HG03139 (cell line): ENCODE data around the gene KREMEN2.

Experiments
- ATAC-seq: cut with Tn5 transposase; IDR thresholded peaks from one replicate; pipeline ENCODE4 v1.9.1; 2021; ENCODE audit not compliant: unreplicated experiment

KREMEN2 gene

GRCh38 chr16:2977440-2977839, 13.4 kb downstream of the KREMEN2 start:
- no peak for ATAC-seq

- ATAC-seq, result no peak
Measured at GRCh38 chr16:2979669-2980226, 15.7 kb downstream of the KREMEN2 start.

DNA sequence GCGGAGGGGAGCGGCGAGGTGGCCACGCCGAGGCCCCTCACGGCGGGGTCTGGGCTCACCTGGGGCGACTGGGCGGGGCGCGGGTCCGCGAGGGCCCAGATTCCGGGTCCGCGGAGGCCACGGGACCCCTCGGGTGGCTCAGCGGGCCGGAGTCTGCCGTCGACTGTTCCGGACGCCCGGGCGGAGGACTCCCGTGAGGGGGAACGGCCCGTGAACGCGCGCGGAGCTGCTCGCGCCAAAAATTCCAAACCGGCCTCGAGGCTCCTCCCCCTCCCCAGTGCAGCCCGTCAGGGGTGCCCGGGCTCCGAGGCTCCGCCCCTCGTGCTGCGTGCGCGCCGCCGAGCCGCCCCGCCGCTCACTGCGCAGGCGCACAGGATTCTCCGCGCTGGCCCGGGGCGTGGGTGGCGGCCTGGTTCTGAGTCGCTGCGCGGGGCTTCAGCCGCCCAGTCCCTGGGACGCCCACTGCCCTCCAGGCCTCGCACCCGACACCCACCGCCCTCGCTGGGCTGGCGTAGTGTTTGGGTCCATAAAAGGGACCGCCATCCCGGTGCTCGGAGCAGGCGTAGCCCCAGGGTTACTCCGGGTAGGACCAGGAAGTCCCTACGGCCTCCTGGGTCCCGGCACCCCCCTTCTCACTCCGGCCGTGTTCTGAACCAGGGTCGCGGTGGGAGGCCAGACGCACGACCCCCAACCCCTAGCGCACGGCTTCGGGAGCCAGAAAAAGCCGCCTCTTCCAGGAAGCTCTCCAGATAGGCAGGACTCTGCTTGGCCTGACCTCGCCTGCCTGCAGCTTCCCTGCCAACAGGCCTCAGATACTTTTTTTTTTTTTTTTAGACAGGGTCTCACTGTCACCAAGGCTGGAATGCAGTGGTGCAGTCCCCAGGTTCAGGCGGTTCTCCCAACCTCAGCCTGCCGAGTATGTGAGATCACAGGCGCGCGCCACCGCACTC, 16.4 kb downstream of the KREMEN2 start, which contains the start of gene PKMYT1:
Gene PKMYT1, minus strand, starts transcription at position 220 of the 950 bp plus-strand sequence. CDS start 789 bp downstream, outside the sequence.
- peak; percentile 66 for ATAC-seq

GRCh38 chr16:2981177-2981898, 17.3 kb downstream of the KREMEN2 start:
- no peak for ATAC-seq

DNA sequence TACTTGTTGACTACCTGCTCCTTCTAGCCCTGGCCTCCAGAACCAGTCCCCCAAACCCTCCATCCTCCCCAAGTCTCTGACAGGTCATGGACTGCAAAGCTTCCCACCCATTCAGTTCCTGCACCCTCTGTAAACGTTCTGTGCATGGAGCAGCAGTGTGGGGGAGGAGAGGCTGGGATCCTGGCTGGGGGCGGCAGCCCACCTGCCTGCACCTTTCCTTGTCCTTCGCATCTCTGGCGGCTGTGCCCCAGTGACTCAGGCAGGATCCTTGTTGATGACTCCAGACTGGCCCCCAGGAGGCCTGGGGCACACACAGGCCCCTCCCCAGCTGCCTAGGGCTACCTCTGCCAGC, 17.8 kb downstream of the KREMEN2 start:
- no peak for ATAC-seq

DNA sequence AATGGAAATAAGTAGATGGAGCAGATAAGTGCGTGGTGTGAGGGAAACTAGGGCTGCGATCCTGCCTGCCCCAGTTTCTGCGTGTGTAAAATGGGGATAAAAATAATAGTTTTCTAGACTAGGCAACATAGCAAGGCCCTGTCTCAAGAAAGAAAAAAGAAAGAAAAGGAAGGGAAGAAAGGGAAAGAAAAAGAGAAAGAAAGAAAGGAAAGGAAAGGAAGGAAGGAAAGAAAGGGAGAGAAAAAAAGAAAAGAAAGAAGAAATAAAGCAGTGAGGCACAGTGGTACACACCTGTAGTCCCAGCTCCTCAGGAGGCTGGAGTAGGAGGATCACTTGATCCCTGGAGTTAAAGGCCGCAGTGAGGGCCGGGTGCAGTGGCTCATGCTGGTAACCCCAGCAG, 18.3 kb downstream of the KREMEN2 start:
- no peak for ATAC-seq

DNA sequence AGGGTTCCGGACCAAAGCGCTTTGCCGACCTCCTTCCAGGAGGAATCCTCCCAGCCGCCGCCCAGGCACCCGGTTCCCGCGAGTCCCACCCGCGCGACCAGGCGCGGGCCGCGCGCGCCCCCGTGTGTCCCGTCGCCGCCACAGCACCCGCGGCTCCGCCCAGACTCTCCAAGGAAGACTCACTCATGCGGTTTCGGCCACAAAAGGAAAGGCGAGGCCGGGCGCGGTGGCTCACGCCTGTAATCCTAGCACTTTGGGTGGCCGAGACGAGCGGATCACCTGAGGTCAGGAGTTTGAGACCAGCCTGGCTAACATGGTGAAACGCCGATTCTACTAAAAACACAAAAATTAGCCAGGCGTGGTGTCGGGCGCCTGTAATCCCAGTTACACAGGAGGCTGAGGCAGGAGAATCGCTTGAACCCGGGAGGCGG, 19.6 kb downstream of the KREMEN2 start:
- ATAC-seq, result no peak

DNA sequence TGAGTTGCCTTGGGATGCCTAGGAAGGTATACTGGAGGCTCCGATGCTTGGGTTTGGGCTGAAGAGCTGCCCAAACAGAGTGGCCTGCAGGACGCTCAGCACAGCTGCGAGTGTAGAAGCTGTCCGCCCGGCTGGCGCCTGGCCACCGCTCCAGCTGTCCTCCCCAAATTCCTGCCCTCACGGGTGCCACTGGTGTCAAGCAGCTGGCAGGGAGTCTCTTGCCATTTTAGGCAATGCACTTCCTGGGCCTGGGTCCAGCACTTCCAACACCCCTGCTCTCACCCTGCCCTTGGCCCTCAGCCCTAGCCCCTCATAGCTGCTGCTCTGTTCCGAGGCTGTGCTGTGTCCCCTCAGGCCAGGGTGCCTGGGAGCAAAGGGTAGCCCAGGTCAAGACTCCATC, 21.4 kb downstream of the KREMEN2 start:
- no peak for ATAC-seq

DNA sequence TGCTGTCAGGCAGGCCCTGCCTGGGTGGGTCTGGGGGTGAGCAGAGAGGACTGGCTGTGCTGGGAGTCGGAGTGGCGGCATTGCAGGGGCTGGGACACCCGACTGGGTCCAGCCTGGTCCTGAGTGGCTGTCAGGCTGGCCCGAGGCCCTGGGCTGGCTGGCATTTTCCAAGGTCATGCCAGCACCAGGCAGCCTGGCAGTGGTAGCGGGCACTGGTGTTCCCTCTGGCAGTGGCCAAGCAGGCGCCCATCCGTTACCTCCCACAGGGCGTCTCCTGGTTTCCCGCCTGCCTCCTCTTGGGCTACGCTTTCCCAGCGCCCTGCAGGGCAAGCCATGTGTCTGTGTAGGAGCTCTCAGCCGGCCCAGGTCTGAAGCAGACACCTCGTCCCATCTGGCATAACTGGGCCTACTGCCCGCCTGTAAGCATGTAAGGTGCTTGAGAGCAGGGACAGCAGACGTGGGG, 21.8 kb downstream of the KREMEN2 start:
- ATAC-seq, result no peak

DNA sequence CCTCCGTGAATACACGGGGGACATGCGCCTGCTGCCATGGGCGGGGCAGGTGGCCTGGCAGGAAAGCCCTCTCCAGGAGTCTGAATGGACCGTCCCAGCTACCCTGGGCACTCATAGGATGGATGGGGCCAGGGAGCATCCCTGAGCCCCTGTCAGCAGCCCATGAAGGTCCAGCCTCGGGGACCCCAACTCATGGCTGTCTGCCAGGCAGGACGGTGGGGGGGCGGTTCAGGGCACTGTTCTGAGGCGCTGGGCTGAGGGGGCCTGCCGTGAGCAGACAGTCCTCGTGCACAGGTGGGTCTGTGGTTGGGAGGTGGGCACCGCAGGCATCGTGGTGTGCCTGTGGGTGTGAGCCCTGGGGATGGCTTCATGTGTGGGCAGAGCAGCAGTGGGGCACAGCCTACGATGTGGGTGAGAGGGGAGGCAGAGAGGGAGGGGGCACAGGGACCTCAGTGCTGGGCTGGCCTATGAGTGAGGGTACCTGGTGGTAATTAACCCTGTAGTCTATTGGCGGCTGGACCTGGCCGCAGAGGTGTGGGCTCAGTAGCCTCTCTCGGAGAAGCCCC, 22.6 kb downstream of the KREMEN2 start:
- ATAC-seq, result no peak

DNA sequence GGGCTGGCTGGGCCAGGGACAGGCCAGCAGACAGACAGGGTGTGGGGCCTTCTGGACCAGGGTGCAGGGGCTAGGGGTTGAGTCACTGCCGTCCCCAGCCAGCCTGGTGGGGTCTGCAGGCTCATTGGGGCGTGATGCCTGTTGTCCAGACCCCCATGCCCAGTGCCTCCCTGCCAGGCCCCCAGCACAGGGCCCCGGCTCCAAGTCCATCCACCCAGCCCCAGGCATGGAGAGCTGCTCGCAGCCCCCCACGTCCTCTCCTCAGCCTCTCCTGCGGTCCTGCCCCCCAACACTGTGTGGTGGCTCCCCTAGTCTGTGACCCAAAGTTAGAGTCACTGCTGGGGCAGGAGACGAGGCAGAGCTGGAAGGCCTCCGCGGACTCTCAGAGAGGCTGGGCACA, 23.2 kb downstream of the KREMEN2 start:
- ATAC-seq, result no peak

DNA sequence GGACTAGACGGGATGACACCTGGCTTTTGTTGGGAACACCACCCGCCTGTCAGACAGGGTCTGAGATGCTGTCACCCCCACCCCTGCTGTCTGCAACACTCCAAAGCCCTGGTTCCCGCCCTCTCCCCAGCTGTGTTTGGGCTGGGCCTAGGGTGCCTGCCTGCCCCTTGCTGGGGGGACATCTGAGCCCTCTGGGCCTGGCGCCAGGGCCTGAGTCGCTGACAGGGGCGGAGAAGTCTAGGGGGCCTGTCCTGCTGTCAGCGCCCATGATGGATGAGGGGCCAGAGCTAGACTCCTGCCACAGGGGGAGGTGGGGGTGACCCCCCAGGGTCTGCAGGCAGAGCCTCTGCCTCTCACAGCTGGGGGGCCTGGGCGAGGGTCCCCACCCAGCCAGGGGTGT, 23.8 kb downstream of the KREMEN2 start:
- ATAC-seq, result no peak

- ATAC-seq, result no peak
Measured at GRCh38 chr16:2988590-2989099, 24.6 kb downstream of the KREMEN2 start.

DNA sequence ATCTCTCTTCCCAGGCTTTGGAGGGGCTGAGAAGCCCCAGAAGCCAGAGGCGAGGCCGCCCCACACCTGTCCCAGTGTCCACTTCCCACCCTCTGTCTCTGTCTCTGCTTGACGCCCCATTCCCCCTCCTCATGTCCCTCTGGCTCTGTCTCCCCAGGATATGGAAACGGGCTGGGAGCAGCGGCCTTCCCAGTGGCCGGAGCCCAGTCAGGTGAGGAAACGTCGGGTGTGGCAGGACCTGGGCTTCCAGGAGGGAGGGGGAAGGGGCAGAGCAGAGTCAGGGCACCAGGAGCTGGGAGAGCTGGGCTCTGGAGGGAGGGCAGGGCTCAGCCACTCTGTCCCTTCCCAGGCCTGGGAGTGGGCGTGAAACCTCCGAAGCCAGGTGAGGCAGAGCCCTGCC, 26.8 kb downstream of the KREMEN2 start:
- no peak for ATAC-seq

GRCh38 chr16:2991566-2992261, 27.6 kb downstream of the KREMEN2 start:
- no peak for ATAC-seq

DNA sequence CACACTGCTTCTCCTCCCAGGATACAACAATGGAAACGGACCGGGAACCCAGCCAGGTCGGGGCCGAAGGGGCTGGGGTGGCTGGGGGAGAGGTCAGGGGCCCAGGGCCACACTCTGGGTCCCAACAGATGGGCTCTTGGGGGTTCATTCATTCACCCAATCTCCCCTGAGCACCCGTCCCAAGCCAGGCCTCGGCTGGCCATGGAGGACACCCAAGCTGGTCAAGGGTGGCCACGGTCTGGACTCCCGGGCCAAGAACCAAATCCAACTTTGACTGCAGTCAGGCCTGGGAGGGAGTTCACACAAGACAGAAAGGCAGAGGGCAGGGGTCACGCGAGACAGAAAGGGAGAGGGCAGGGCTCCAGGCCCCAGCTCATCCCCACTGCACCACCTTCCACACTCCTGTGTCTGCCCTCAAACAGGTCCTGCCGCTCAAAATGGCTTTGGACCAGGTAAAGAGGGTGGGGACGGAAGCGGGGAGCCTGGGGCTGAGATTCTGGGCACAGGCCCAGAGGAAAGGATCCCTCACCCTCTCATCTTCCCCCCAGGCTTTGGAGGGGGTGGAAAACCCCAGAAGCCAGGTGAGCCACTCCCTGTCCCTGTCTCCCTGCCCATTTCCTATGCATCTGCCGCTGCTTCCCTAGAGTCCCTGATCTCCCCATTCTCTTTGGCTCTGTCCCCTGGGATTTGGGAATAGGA, 28.5 kb downstream of the KREMEN2 start:
- no peak for ATAC-seq

DNA sequence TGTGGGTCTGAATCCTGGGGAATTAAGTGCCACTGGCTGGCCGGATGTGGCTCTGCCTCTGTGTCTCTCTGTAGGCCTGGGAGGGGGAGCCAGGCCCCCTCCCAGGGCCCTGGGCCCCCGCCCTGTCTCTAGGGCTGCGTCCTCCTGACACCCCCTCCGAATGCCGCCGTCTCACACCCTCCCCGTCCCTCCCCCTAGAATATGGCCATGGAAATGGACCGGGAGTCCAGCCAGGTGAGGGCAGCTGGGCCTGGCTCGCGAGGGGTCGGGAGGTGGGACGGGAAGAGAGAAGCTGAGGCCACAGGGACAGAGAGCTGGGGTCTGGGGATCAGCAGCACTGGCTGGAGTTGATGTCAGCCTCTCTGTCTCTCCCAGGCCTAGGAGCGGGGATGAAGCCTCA, 32.2 kb downstream of the KREMEN2 start:
- ATAC-seq, result no peak

GRCh38 chr16:2999929-3000328, 35.9 kb downstream of the KREMEN2 start:
- ATAC-seq, result no peak

DNA sequence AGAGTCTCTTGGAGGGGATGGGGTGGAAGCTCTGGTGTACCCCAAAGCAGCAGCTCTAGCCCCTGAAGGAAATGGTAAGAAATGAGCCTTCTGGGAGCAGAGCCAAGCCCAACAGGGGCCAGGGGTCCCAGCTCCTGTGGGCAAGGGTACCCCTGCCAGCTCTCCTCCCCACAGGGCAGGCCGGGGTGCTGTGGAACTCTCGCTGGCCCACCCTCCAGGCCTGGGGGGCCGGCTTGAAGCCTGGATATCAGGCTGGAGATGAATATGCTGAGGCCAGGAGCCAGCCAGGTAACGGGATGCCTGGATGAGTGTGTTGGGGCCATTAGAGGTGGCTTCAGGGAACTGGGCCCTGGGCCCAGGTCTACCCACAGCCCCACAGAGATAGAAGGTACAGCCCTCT, 36.5 kb downstream of the KREMEN2 start:
- no peak for ATAC-seq

DNA sequence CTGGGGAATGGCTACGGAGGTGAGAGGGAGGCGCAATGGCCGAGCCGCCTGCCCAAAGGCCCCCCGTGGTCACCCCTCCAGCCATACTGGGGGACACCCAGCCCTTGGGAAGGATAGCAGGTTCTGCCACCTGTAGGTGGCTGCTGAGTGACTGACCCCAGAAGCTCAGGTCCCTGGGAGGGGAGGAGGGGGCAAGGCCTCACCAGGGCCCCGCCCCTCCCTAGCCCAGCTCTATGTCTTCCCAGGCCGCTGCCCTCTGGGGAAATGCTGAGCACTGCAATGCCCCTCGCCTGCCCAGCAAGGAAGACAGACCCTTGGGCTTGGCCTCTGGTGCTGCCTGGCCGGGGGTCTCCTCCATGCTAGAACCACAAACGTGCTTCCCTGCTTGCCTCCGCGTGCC, 37.2 kb downstream of the KREMEN2 start:
- ATAC-seq, result no peak
